Measurements from ENCODE around the gene SNURF.
"Not testable (repeated sequence)": the region's sequence is repeated elsewhere in the genome, so short reads cannot be mapped to it uniquely, and the experiment has no call there.

Gene SNURF

DNA sequence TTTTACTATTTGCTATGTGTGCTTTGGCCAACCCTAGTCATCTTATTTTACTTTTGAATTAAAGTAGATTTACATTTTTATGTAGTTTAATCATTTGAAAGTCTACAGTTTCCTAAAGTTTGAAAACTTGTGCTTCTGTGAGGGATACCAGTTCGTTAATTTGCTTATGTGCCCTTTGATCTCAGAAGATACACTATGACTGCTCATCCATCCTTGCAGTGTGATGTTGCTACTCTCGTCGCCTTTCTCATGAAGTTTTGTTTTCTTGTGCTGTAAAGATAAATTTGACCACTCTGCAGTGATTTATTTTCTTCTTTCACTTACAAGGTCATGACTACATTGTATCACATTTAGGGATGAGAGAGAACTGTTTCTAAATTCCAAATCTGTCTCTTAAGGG is 16.3 kb downstream of the SNURF start:
- no peak for DNase-seq (ENCODE audit: low read depth)

GRCh38 chr15:24971772-24972171 is 17.0 kb downstream of the SNURF start:
- DNase-seq (ENCODE audit: low read depth) = no peak

GRCh38 chr15:24972707-24973106 is 17.9 kb downstream of the SNURF start:
- not testable (repeated sequence) for DNase-seq (ENCODE audit: low read depth)

GRCh38 chr15:24976932-24977331 is 22.1 kb downstream of the SNURF start:
- no peak for DNase-seq (ENCODE audit: low read depth)

GRCh38 chr15:24977686-24978085 is 22.9 kb downstream of the SNURF start:
- no peak for DNase-seq (ENCODE audit: low read depth)

DNA sequence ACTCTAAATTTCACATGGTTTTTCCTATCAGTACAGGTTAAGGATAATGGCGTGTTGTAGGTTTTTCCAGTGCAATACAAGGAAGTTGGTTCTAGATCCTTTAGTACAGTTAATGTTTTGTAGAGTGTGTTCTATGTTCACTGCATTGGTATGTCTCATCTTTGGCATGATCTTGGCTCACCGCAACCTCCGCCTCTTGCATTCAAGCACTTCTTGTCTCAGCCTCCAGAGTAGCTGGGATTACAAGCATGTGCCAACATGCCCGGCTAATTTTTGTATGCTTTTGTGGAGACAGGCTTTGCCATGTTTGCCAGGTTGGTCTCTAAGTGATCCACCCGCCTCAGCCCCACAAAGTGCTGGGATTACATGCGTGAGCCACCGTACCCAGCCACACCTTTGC is 30.4 kb downstream of the SNURF start:
- no peak for DNase-seq (ENCODE audit: low read depth)

GRCh38 chr15:24986653-24987052 is 31.9 kb downstream of the SNURF start:
- DNase-seq (ENCODE audit: low read depth) = no peak
